Inferior parietal cortex (tissue), 1 donor: ENCODE data around the gene C14orf132.

Experiments
- DNase-seq: peaks from one replicate; pipeline ENCODE4 v3.0.0-alpha.2; 2016; ENCODE audit errors: extremely low spot score

C14orf132 gene

DNA sequence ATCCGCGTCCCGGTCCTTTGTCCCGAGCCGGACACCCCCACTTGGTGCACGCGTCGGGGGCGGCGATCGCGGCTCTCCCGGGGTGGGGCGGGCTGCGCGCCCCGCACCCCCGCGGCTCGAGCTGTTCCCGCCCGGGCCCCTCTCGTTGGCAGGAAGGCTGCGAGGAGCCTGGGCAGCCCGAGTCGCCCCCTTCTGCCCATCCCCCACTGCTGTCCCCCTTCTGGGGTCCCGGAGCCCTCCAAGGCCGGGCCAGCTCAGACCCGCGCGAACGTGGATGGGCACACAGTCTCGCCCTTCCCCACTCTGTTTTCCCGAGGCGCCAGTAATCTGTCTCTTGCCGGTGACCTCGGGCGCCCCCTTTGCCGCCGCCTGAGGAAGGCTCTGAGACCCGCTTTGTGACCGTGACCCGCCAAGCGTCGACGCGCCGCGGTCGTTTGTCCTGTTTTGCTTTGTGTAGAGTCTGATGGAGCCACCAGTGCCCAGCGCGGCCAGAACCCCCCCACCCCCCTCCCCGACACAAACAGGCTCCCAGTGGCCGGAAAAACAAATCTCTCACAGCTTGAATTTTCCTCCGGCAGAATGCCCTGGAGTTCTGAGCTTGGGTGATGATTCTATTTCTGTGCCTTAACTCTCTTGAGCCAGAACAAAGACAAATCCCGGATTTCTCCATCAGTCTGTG is 610 bp downstream of the C14orf132 start:
- DNase-seq = no peak

DNA sequence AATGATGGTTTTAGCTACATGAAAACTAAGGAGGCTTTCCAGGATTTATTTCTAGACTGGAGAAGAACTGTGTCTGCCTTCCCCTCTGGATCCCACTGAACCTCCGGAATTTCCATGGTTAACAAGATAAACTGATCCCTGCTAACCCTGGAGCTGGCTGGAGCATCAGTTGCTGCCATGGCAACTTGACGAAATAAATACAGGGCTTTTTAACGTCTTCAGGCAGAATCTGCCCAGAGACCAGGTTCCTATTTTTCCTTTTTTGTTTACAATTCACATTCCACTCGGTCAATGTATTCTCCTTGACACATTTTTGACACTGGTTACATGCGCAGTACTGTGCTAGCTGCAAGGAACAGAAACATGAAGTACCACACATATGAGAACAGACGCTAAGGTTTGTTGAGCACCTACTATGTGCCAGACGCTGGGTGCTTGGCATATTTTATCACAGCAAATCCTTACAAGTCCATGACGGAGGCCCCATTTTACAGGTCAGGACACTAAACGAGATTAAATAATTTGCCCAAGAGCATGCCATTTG is 1.7 kb downstream of the C14orf132 start:
- DNase-seq = no peak

DNA sequence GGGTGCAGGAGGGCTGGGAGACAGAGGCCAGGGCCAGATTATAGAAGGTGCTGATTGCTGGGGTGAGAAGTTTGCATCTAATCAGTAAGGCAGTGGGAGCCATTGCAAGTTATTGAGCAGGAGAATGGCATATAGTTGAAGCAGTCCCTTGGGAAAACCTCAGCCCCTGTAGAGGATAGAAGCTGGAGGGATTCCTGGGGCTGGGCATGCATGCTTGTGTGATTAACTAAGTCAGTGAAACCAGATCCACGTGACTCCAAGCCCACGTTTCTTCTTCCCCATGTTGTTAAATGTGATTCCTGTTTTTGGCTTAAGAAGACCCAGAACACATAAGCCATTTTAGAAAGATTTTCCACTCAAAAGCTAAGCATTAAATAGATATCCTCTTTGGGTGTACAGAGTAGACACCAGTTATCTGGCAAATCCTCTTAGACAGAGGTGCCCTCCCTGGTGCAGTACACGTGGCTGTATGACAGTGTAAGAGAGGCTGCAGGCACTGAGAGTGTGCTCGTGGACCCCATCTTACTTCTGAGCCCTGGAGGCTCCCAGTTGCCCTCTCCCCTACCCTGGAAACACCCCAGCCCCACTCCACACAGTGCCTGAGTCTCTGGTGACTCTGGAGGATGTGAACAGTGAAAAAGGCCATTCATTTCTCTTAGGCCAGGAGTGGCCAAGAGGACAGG is 3.2 kb downstream of the C14orf132 start:
- DNase-seq = no peak

DNA sequence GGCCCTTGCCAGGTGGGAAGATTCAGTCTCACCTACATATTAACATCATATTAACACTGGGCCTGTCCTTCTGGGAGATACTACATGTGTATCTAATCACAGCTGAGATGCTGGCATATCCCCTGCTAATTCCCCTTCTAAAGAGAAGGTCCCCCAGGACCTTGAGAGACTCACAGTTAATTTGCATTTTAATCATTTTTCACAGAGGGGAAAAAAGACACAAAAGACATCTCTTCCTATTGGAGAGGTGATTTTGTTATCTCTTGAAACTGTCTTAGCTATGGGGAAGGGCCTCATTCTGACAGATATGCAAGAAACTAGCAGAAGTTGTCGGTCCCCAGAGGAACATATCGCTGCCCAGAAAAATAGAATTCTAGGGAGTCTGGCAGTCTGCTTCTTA is 7.5 kb downstream of the C14orf132 start:
- no peak for DNase-seq

DNA sequence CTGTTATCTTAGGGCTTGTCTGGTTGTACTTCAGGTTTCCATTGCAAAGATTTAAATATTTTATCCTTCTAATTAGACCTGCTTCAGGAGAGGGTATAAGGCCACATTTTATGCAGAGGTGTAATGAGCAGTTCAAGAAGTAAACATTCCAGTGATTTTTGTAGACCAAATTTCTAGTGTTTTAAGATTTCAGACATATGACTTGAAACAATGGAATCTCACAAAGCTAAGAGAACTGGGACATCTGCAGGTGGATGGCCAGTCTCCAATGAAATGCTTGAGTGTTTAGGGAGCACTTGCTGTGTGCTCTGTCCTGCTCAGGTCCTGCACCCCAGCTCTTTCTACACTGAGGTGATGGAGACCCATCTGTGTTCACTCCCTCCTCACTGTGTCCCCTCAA is 7.9 kb downstream of the C14orf132 start:
- no peak for DNase-seq

DNA sequence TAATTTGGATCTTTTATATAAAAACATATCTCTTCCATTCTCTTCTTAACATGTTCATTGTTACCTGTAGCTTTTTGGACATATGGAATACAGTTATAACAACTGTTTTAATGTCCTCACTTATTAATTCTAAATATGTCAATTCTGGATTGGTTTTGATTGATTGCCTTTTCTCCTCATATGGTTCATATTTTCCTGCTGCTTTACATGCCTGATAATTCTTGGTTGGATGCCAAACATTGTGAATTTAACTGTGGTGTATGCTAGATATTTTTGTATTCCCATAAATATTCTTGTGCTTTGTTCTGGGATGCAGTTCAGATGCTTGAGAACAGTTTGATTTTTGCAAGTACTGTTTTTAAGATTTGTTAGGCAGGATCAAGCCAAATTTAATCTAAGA is 10.8 kb downstream of the C14orf132 start:
- no peak for DNase-seq

DNA sequence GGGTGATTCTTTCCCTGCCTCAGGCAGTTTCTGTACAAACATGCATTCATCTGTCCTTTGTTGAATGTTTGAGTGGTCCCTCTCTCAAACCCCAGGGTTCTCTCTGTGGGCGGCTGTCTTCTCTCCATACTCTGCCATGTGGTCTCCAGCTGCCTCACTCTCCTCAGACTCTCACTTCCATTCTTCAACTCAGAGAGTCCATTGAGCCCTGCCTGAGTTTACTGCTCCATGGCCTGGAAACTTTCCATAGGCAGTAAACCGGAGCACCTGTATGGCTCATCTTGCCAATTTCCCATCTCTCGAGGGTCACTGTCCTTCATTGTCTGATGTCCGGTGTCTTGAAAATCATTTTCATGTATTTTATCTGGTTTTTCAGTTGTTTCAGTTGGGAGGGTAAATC is 11.3 kb downstream of the C14orf132 start:
- no peak for DNase-seq

DNA sequence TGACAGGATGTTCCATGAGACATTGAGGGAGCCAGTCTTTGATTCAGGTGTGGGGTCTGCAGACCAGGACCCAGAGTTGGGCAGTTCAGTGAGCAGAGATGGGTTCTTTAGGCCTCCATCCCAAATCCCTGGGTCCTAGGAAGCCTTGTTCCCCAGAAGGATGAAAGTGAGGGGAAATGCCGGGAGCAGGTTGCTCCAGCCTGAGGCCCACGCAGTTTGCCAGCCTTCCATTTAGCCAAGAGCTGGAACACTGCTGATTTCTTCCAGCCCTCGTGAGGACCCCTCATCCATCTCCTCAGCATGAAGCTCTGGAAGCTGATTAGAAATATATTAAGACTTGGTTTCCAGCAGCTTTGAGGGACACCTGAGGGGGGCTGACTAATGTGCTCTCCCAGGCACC is 12.1 kb downstream of the C14orf132 start:
- no peak for DNase-seq

DNA sequence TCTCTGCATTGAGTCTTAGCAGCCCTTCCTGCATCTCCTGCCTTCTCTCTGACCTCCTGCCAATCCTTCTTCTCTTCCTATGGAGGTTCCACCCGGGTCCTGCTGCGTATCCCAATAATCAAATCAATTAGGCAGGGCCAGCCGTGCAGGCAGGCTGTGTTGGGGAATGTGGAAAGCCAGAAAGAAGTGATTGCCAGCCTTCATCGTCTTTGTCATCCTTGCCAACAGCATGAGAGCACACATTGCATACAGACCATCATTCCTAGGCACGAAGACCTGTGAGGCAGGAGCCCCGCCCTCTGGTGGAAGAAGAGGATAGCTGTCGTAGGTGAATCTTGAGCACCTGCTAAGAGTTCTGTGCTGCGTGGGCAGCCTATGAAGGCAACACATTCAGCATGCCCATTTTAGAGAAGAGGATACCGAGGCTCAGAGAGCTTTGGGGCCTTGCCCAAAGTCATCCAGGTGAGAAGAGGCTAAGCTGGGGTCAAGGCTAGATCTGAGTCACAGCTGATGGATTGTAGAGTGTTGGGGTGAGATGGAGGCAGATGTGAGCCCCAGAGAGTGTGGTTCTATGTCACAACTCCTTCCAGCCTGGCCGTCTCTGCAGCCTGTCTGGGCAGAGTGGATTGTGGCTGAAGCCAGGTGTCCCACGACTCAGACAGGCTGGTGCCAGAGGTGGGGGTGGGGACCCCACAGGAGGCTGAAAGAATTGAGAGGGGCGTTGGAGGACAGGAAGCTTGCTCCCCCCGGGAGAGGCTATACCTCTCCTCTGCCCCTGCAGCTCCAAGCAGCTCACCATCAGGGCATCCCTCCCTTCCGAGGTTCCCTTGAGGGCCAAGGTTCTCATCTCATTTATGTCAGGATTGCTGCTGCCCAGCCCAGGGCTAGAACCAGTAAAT is 12.7 kb downstream of the C14orf132 start:
- DNase-seq = no peak

DNA sequence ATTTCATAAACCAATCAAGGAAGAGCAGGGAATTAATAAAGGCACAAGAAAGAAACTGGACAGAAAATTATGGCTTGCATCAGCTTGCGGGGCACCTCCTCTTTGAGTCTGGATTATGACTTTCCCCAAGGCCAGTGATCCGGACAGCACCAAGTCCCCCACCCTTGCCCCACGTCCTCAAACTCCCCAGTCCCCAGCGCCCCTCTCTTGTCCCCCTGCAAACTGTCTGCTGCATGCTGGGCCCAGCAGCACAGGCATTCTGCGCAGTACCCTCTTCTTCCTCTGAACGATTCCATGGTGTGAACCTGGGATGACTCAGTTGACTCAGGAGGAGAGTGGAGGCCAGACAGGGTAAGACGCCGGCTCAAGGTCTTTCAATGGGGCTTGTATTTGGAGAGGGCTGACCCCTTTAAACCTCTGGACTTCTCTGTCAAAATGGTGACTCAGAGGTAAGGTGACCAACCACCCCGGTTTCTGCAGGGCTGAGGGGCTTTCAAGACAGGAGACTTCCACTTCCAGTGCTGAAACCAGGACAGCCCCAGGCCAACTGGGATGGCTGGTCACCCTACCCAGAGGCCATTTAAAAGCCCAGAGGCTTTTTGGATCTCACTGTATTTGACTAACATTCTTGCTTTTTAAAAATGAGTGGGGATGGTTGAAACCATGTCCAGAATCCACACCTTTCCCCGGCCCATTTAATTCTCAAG is 13.5 kb downstream of the C14orf132 start:
- no peak for DNase-seq

DNA sequence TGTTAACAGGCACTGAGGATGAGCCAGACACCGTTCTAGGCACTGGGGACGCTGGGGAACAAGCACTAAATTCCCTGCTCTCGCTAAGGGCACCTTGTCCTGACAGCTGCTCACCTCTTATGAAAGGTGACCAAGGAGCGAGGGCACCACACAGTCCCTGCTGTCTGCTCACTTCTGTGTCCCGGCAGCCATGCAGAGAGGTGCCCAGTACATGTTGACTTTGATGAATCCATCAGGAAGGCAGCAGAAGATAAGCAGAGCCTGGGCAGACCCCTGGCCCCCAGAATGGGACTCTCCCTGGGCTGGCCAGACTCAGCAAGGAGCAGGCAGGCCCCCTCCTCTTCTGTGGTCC is 14.1 kb downstream of the C14orf132 start:
- no peak for DNase-seq

DNA sequence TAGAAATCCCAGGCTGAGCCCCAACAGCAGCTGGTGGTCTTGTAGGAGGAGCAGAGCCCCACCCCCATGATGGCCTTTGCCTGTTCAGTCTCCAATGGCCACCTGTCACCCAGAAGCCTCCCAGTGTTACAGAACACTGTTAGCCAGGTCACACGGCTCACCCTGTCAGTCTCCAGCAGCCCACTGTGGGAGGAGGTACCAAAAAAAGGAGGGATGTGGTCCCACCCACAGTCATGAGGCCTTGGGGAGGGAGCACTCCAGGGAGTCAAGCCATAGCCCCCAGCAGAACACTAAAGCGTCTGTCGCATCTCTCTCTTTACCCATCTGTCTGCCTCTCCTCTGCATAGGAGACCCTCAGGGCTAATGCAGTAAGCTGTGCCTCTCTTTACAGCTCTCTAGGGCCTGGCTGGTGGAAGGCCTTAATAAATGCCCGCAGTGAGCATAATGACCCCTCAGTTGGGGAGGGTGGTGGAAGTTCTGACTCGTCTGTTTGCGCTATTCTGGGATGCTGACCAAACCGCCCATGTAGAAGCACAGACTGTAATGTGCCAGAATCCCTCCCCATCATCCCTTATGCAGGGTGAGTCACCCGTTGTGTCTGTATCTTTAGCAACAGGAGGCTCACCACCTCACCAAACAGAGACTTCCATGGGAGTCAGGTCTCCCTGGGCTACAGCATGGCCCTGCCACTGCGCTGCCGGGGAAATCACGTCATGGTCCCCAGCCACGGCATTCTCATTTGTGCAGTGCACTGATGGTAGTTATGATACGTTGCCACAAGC is 14.6 kb downstream of the C14orf132 start:
- peak; percentile 76 for DNase-seq

DNA sequence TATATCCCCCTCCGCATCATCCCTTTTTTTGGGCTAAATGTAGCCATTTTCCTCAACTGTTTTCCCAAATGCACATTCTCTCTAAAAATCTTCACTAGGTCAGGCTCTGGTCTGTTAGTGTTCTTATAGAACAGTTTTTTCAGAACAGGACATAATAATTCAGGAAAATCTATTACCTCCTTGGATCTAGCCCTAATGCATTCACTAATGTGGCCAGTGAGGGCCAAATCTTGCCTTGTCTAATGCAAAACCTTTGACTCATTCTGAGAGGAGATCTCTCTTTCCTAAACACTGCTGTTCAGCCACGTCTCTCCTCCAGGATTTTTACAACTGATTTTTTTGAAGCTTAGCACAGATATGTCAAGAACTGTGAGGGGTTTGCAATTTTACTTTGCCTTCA is 15.5 kb downstream of the C14orf132 start:
- DNase-seq = no peak

DNA sequence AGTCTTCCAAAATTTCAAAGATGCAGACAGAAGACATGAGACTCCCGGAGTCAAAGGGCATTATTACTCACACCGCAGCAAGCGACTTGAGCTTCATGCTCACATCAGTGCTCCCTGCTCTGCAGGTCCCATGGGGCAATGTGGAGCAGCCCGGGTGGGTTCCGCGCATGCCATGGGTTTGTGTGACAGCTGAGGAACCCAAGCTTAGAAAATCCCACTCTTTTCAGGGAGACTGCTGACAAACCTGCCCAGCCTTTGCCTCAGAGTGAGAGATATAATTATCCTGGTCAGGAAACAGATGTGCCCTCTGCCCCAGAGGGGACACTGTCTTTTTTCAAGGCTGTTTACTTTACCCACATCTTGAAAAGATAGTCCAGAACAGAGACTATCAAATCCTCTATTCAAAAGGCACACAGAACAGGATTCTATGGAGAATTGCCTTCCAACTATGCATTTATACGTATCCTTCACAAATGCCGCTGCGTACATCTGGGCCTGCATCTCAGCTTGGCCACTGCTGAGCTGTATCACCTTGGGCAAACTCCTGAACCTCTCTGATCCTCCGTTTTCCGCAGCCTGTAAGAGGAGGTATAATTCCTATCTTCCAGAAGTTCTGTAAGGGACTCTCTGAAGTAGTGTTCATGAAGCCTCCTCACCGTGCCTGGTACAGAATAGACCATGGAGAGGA is 16.0 kb downstream of the C14orf132 start:
- DNase-seq = no peak

DNA sequence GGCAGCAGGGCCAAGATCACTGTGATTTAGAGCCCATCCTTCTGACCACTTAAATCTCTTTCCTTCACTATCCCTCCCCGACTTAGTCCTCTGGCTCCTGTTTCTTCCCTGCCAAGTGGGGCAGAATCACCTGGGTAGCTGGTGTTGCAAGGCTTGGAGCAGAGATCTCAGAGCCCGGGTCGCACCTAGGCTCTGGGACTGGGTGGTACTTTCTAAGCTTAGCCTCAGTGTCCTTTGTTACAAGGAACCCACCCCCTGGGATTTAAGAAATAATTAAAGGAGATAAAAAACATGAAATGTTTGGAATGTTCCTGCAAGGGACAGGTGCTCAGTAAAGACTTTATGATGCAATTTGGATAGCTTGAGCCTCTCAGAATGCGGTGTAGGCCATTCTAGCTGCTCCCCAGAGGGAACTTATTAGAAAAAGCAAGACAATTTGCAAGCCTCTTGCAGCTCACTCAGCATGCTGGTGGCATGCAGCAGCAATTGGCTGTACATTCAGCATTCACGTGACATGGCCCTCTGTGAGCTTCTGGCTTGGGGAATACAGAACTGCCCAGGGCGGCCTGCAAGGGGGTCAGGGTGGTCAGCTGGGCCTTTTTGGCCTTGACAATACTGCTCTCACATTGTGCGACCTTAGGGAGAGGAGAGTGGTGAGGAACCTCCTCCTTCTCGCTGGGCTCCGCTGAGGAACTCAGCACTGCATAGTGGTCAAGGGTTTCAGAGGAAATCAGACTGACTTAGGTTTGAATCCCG is 16.8 kb downstream of the C14orf132 start:
- DNase-seq = peak; percentile 70

DNA sequence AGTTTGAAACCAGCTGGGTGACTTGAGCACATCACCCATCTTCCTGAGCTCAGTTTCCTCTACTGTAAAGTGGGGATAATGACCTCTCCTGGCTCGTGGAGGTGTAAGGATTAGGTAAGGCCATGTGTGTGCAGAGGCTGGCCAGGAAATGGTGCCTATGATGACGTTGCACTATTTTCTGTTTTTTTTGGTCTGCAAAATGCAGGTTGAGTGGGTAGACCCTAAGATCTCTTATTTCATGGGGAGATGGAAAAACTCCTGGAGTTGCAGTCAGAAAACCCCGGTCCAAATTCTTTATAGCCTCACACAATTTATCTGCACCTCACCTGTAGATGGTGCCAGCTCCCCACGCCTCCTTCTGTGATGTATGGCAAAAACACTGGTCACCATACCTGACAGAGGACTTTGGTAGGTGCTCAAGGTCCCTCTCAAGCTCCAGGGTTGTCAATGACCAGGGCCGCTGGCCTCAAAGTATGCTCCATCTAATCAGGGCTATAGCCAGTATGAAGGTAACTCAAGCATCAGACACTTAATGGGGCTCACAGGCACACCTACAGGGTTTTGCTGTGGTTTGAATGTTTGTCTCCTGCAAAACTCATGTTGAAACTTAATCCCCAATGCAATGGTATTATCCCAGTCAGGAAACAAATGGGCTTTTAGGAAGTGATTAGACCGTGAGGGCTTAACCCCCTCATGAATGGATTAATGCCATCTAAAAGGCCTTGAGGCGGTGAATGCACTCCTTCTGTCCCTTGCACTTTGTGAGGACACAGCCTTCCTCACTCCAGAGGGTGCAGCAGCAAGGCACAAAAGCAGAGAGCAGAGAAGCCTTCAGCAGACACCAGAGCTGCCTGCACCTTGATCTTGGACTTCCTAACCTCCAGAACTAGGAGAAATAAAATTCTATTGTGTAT is 17.6 kb downstream of the C14orf132 start:
- no peak for DNase-seq

DNA sequence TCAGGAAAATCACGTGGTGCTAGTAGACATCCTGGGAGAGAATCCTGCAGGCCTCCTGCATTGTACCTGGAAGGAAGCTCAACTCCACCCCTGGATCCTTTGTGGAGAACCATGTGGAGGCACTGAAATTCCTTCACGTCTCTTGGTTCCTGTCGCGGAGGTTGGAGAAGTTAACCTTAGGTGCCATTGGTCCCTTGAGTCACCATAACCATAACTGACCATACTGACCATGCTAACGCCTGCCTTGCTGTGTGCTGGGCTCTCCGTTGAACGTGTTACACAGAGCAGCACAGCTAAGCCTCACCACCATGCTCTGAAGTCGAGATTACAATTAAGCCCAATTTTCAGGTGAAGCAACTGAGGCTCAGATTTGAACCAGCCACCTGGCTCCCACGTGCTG is 18.6 kb downstream of the C14orf132 start:
- no peak for DNase-seq

DNA sequence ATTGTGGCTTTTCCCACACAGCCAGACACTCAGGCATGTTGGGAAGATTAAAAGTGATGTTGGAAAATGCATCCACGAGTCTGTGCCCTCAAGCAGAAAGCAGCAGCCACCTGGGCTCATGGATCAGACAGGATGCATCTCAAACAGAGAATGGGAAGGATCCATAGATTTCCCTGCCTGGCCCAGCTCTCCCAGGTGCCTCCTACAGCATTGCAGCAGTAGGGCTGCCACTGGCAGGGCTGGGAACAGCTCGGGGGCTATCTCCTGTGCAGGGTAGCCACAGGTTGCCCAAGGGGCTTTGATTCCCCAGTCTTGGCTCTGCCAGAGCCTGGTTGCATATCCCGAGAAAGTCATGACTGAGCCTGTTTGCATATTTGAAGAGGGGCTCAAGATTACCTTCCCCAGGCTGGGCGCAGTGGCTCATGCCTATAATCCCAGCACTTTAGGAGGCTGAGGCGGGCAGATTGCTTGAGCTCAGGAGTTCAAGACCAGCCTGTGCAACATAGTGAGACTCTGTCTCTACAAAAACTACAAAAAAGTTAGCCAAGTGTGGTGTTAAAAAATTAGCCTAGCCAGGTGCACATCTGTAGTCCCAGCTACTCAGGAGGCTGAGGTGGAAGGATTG is 19.5 kb downstream of the C14orf132 start:
- no peak for DNase-seq
